Cardiac muscle cell (in vitro differentiated cells and primary cell): ENCODE results near the gene AUTS2. TPM values are rescaled to one million over a fixed set of nuclear protein-coding genes. Genes with fewer than 3 reads are reported as not detected.

Experiments used
- DNase-seq, 2 donors: peaks; one replicate each; pipeline versions ENCODE4 v3.0.0 to v3.0.0-alpha.2; 2010 to 2017; ENCODE audit warnings: low read depth in 1 of 2, low spot score in 1 of 2
- H3K27ac ChIP-seq: fragments of 200-600 bp; sonication (generic); 2 replicates; pipeline ENCODE4 v1.5.1; 2016
- H3K27me3 ChIP-seq: fragments of 200-600 bp; sonication (generic); 2 replicates; pipeline ENCODE4 v1.6.0; 2016; ENCODE audit warnings: control low read depth
- H3K36me3 ChIP-seq: fragments of 200-600 bp; sonication (generic); 2 replicates; pipeline ENCODE4 v1.5.1; 2016; ENCODE audit warnings: control low read depth
- H3K4me1 ChIP-seq: fragments of 200-600 bp; sonication (generic); 2 replicates; pipeline ENCODE4 v1.8.1; 2017; ENCODE audit warnings: low read depth, mild to moderate bottlenecking, mixed run types
- H3K4me3 ChIP-seq: fragments of 200-600 bp; sonication (generic); 2 replicates; pipeline ENCODE4 v1.5.1; 2016; ENCODE audit warnings: mild to moderate bottlenecking
- H3K9me3 ChIP-seq: fragments of 200-600 bp; sonication (generic); 2 replicates; pipeline ENCODE4 v1.5.1; 2017; ENCODE audit warnings: low read depth, mild to moderate bottlenecking, control low read depth
- polyA plus RNA-seq: library from polyadenylated mRNA; unstranded; fragments of >200 nt; fragmentation: Nextera tagmentation; extraction: Ambion mirVana; gene quantifications from 2 replicates; pipeline ENCODE4 v1.2.1, GENCODE V29; 2016
- total RNA-seq: library from RNA; depleted of rRNA; stranded (reverse); fragments of >200 nt; gene quantifications from 2 replicates; pipeline ENCODE4 v1.2.3, GENCODE V29; 2016
- TF ChIP-seq, protein P1 (sequence below): IDR thresholded peaks from 2 replicates; pipeline ENCODE4 v1.5.1; 2012; ENCODE audit warnings: low read depth, mild to moderate bottlenecking, low read length

The AUTS2 gene
- total and polyA plus RNA-seq, 2 experiments from 2014 or later = 41.0 to 45.5 TPM

DNA sequence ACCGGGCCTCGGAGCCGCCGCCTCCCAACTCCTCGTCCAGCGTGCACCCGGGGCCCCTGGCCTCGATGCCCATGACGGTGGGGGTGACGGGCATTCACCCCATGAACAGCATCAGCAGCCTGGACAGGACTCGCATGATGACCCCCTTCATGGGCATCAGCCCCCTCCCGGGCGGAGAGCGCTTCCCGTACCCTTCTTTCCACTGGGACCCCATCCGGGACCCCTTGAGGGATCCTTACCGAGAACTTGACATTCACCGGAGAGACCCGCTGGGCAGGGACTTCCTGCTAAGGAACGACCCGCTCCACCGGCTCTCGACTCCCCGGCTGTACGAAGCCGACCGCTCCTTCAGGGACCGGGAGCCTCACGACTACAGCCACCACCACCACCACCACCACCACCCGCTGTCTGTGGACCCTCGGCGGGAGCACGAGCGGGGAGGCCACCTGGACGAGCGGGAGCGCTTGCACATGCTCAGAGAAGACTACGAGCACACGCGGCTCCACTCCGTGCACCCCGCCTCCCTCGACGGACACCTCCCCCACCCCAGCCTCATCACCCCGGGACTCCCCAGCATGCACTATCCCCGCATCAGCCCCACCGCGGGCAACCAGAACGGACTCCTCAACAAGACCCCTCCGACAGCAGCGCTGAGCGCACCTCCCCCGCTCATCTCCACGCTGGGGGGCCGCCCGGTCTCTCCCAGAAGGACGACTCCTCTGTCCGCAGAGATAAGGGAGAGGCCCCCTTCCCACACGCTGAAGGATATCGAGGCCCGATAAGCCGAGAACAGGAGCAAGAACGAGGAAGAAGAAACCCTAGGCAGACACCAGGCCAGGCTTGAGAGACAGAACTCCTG, 1192.2 kb downstream of the AUTS2 start:
- no peak overlapping the region for H3K4me3 ChIP-seq
- no peaks in the 10 kb centered on the region for H3K27me3 ChIP-seq
- no peaks in the 10 kb centered on the region for H3K4me1 ChIP-seq
- no peak overlapping the region for H3K27ac ChIP-seq
- no peak for DNase-seq
- peaks cover 58% of the 10 kb centered on the region for H3K36me3 ChIP-seq
- H3K9me3 ChIP-seq = no peaks in the 10 kb centered on the region
- TF ChIP-seq, protein P1, sequence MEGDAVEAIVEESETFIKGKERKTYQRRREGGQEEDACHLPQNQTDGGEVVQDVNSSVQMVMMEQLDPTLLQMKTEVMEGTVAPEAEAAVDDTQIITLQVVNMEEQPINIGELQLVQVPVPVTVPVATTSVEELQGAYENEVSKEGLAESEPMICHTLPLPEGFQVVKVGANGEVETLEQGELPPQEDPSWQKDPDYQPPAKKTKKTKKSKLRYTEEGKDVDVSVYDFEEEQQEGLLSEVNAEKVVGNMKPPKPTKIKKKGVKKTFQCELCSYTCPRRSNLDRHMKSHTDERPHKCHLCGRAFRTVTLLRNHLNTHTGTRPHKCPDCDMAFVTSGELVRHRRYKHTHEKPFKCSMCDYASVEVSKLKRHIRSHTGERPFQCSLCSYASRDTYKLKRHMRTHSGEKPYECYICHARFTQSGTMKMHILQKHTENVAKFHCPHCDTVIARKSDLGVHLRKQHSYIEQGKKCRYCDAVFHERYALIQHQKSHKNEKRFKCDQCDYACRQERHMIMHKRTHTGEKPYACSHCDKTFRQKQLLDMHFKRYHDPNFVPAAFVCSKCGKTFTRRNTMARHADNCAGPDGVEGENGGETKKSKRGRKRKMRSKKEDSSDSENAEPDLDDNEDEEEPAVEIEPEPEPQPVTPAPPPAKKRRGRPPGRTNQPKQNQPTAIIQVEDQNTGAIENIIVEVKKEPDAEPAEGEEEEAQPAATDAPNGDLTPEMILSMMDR = no peak

DNA sequence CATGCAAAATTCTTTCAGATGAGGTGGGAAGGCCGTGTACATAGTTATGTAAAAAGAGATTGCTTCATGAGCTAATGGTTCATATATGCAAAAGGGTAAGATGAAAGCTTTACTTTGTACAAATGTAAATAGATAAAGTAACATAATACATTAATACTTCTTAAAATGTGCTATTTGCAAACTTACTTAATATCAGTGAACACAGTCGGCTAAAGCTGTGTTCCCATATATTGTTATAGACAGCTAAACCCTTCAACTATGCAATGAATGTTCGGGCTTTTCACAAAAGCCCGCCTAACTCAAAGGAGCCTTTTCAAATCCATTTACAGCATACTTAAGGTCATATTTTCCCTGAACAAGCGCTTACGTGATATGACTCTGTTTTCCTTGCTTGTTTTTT, 1193.1 kb downstream of the AUTS2 start:
- Histone ChIP-seq H3K4me1 (no peaks in the 10 kb centered on the region), H3K9me3 (no peaks in the 10 kb centered on the region), H3K27ac (no peak overlapping the region), H3K4me3 (no peak overlapping the region), H3K27me3 (no peaks in the 10 kb centered on the region), H3K36me3 (peaks cover 54% of the 10 kb centered on the region)
- DNase-seq = no peak
- TF ChIP-seq, protein P1 = no peak

DNA sequence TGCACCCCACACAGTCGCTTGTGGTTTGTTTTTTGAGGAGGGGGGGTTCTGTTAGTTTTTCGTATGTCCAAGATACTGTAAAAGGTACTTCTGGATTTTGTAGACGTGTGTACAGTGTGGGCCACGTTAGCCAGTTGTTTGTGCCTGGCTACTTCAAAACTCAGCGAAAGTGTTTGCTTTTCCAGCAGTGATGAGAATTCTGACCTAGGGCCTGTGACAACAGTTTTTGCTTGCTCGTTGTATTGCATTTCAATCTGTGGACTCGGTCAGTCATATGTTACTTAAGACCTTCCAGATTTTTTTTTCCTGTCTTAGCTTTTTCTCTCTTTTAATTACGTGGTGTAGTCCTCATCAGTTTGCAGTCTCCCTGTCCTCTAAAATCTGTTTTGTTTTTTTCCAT, 1194.8 kb downstream of the AUTS2 start:
- TF ChIP-seq, protein P1 = no peak
- no peak overlapping the region for H3K27ac ChIP-seq

DNA sequence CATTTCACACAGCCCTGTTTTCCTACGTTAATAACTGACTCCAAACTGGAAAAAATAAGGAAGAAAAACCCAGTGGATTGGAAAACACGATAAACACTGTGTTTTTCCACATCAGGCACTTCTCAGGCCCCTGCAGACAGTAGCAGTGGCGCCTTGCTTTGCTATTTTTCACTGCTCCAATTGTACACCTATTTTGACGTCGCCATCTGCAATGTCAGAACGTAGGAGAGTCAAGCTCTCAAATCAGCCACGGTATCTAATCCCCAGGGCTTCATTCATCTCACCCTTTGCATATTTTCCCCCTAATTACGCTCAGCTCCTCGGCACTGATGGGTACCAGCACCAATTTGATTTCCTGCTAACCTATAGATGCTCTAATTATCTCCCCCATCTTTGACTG, 1195.5 kb downstream of the AUTS2 start:
- no peak for DNase-seq
- H3K27me3 ChIP-seq = no peaks in the 10 kb centered on the region
- H3K9me3 ChIP-seq = no peaks in the 10 kb centered on the region
- TF ChIP-seq, protein P1 = no peak
- H3K4me1 ChIP-seq = peaks cover 9% of the 10 kb centered on the region
- H3K27ac ChIP-seq = no peak overlapping the region
- H3K36me3 ChIP-seq = peaks cover 31% of the 10 kb centered on the region
- H3K4me3 ChIP-seq = no peak overlapping the region

More for the DNA sequence above, 1194.8 kb downstream of the AUTS2 start:
- H3K36me3 ChIP-seq = peaks cover 39% of the 10 kb centered on the region
- H3K4me3 ChIP-seq = no peak overlapping the region
- H3K9me3 ChIP-seq = no peaks in the 10 kb centered on the region
- DNase-seq = no peak
- no peaks in the 10 kb centered on the region for H3K27me3 ChIP-seq
- H3K4me1 ChIP-seq = peaks cover 9% of the 10 kb centered on the region

DNA sequence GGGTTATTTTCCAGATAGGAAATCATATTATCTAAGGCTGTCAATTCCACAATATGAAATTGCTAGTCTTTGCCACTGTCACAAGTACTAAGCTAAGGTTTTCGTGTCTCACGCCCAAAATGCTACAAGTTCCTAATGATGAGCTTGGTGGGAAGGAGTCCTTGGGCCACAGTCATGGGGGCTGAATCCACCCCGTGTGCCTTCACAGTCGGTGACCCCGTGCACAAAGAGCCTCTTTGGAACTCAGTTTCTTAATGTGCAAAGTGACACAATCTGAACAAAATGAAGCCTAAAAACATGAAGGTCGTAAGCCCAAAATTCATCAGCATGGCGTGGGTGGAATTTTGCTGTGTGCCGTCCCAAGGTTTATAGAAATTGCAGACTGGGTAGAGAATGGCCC, 1196.7 kb downstream of the AUTS2 start:
- TF ChIP-seq, protein P1 = no peak
- no peaks in the 10 kb centered on the region for H3K9me3 ChIP-seq
- no peak overlapping the region for H3K27ac ChIP-seq
- peaks cover 9% of the 10 kb centered on the region for H3K4me1 ChIP-seq
- peaks cover 26% of the 10 kb centered on the region for H3K36me3 ChIP-seq
- H3K4me3 ChIP-seq = no peak overlapping the region
- DNase-seq = no peak
- no peaks in the 10 kb centered on the region for H3K27me3 ChIP-seq
